ENCODE data around the gene MEG3. TPM values are rescaled to one million over a fixed set of nuclear protein-coding genes. Genes with fewer than 3 reads are reported as not detected.
A peak's percentile ranks its signal among the peaks of the same experiment; 100 is the strongest.

Gene MEG3
- total RNA-seq, 2 donors from 2014 or later, result 6.5 to 9.5 TPM

DNA sequence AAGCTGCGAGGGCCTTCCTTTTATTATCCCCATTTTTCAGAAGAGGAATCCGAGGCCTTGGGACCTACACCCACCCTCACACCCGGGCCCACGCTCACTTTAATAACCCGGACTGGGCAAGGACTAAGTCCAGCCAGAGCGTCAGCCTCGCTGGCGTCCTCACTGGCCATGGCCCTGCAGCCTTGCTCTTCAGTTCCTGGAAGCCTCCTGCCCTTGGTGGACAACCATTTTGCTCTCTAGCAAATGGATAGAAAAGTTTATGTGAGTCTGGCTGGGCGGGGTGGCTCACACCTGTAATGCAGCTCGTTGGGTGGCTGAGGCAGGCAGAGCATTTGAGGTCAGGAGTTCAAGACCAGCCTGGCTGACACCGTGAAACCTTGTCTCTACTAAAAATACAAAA, 67.8 kb downstream of the MEG3 start:
- Histone ChIP-seq H3K4me1 (no peaks in the 10 kb centered on the region), H3K36me3 (no peaks in the 10 kb centered on the region), H3K9me3 (no peaks in the 10 kb centered on the region), H3K27me3 (no peaks in the 10 kb centered on the region), H3K27ac (no peak overlapping the region), H3K4me3 (no peak overlapping the region)
- TF ChIP-seq, protein P1, sequence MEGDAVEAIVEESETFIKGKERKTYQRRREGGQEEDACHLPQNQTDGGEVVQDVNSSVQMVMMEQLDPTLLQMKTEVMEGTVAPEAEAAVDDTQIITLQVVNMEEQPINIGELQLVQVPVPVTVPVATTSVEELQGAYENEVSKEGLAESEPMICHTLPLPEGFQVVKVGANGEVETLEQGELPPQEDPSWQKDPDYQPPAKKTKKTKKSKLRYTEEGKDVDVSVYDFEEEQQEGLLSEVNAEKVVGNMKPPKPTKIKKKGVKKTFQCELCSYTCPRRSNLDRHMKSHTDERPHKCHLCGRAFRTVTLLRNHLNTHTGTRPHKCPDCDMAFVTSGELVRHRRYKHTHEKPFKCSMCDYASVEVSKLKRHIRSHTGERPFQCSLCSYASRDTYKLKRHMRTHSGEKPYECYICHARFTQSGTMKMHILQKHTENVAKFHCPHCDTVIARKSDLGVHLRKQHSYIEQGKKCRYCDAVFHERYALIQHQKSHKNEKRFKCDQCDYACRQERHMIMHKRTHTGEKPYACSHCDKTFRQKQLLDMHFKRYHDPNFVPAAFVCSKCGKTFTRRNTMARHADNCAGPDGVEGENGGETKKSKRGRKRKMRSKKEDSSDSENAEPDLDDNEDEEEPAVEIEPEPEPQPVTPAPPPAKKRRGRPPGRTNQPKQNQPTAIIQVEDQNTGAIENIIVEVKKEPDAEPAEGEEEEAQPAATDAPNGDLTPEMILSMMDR (IDR thresholded peaks at IDR 0.05), result no peak
- no peak for DNase-seq (ENCODE audit: low spot score)

DNA sequence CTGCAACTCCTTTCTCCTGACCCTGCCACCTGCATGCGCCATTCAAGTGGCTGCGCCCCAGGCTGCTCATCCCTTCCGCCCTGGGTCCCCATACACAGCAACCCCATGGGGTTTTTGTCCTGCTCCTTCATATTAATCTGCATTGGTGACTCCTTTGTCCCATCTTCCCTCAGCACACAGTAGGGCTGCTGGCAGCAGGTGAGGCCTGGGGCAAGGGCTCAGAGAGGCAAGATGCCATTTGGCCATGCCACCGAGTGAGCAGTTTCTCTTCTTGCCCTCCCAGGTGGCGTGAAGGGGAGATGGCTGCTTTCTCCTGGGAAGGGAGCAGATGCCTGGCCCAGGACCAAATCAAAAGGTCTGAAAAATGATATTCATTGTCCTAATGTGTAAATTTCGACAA, 68.5 kb downstream of the MEG3 start:
- TF ChIP-seq, protein P1 (IDR thresholded peaks at IDR 0.05), result no peak
- peak; percentile 21 for DNase-seq (ENCODE audit: low spot score)
- no peaks in the 10 kb centered on the region for H3K27me3 ChIP-seq

DNA sequence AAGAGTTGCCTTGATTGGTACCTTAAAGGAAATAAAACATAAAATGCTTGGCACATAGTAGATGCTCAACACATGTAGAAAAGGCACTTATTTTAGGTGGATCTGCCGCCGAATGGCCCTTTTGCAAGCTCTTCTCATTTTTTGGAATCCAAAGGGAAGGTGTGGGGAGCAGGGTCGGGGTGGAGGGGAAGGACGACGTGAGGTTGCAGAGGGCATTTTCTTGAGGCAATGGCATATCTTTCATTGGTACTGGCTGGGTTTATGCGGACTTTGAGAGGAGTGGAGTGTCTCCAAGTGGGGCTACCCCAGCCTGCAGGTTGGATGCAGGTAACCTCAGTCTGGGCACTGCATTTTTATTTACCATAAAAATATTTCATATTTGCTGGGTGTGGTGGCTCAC, 69.5 kb downstream of the MEG3 start:
- Histone ChIP-seq H3K27ac (no peak overlapping the region), H3K9me3 (no peaks in the 10 kb centered on the region), H3K27me3 (no peaks in the 10 kb centered on the region), H3K36me3 (no peaks in the 10 kb centered on the region), H3K4me1 (peaks cover 0 to 5% of the 10 kb centered on the region in 2 donors), H3K4me3 (no peak overlapping the region)
- TF ChIP-seq, protein P1 (IDR thresholded peaks at IDR 0.05), result no peak
- no peak for DNase-seq (ENCODE audit: low spot score)

More for the DNA sequence above, 68.5 kb downstream of the MEG3 start:
- no peak overlapping the region for H3K27ac ChIP-seq
- H3K4me1 ChIP-seq, result peaks cover 0 to 2% of the 10 kb centered on the region in 2 donors
- H3K9me3 ChIP-seq, result no peaks in the 10 kb centered on the region
- H3K4me3 ChIP-seq, result no peak overlapping the region
- no peaks in the 10 kb centered on the region for H3K36me3 ChIP-seq

DNA sequence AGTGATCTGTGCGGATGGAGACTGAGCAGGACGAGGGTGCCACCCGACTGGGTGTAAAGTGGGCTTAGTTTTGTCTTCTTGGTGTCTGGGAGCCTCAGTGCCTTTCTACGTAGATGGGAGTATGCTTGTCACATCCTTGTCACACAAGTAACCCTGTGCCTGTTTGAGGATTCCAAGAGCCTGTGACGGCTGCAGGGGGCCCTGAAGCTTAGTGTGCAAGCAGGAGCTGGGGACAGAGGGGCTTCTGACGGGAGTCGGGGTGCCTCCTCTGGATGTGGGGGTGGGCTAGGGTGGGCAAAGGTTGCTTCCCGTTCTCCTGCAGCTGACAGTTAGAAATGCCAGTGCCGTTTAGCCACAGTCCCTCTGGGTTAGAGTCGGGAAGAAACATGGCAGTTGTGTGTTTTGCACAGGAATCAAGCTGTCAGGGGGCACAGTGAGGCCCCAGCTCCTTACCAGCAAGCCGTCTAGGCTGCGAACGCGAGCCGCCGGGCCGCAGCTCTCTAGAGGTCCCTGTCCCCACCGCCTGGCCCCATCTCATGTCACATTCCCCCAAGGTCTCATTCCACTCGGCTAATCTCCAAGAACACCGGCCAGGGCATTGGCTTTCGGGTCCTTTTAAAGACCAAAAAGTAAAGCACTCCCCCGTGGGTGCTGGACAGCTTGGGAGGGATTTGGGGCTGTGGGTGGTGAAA, 70.6 kb downstream of the MEG3 start:
- H3K27me3 ChIP-seq, result no peaks in the 10 kb centered on the region
- peak; percentile 36 for DNase-seq (ENCODE audit: low spot score)
- H3K36me3 ChIP-seq, result no peaks in the 10 kb centered on the region
- H3K27ac ChIP-seq, result no peak overlapping the region
- peaks cover 0 to 10% of the 10 kb centered on the region in 2 donors for H3K4me1 ChIP-seq
- TF ChIP-seq, protein P1 (IDR thresholded peaks at IDR 0.05), result no peak
- no peaks in the 10 kb centered on the region for H3K9me3 ChIP-seq
- H3K4me3 ChIP-seq, result no peak overlapping the region

DNA sequence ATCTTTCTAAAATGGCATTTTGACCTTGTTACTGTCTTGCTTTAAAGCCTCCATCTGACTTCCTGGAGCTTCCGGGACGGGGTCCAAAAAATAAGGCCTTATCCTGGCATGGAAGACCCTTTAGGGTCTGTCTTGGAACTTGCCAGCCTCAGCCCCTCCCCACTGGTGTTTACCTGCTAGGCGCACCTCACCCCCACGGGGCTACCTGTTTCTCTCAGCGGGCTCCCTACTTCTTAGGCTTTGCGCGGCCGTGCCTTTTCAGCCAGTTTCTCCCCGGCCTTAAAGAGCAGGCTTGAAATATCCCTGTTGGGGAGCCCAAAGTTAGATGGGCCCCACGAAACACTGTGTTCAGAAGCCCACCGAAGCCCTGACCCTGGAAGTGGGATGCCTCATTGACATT, 72.5 kb downstream of the MEG3 start:
- DNase-seq (ENCODE audit: low spot score), result peak; percentile 32
- Histone ChIP-seq H3K4me3 (no peak overlapping the region), H3K27me3 (no peaks in the 10 kb centered on the region), H3K36me3 (no peaks in the 10 kb centered on the region), H3K27ac (no peak overlapping the region), H3K9me3 (no peaks in the 10 kb centered on the region), H3K4me1 (peaks cover 0 to 10% of the 10 kb centered on the region in 2 donors)
- TF ChIP-seq, protein P1 (IDR thresholded peaks at IDR 0.05), result no peak
